GM21367 (cell line): ENCODE data around the gene NUDT16.
A peak's percentile ranks its signal among the peaks of the same experiment; 100 is the strongest.
"Not testable (repeated sequence)": the region's sequence is repeated elsewhere in the genome, so short reads cannot be mapped to it uniquely, and the experiment has no call there.

Experiments used
- ATAC-seq: cut with Tn5 transposase; IDR thresholded peaks from one replicate; pipeline ENCODE4 v1.9.1; 2021; ENCODE audit not compliant: unreplicated experiment

Gene NUDT16

DNA sequence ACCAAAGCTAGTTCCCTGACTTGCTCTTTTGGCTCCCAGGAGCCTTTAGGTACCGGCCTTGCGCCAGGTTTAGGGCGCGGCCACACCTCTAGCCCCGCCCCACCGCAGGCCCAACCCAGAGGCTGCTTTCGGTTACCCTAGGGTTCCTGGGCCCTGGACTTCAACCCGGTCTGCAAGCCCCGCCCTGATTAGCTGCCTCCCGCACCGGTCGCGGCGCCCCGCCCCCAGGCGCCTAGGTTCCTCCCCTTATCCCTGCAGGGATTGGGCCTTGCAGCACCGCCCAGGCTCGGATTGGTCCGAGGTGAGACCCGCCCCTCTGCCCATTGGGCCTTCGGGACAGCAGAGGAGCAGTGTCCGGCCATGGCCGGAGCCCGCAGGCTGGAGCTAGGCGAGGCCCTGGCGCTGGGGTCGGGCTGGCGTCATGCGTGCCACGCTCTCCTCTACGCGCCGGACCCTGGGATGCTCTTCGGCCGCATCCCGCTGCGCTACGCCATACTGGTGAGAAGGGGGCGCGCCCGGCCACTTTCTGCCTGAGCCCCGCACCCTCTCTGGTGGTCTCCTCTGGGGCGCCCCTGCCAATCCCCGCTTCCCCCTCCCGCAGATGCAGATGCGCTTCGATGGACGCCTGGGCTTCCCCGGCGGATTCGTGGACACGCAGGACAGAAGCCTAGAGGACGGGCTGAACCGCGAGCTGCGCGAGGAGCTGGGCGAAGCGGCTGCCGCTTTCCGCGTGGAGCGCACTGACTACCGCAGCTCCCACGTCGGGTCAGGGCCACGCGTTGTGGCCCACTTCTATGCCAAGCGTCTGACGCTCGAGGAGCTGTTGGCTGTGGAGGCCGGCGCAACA lies at the start of gene NUDT16:
TSS of gene NUDT16 (plus strand) at position 330 of the 847 bp plus-strand sequence. CDS start at position 361, 31 bp downstream.
- ATAC-seq = peak; percentile 99

DNA sequence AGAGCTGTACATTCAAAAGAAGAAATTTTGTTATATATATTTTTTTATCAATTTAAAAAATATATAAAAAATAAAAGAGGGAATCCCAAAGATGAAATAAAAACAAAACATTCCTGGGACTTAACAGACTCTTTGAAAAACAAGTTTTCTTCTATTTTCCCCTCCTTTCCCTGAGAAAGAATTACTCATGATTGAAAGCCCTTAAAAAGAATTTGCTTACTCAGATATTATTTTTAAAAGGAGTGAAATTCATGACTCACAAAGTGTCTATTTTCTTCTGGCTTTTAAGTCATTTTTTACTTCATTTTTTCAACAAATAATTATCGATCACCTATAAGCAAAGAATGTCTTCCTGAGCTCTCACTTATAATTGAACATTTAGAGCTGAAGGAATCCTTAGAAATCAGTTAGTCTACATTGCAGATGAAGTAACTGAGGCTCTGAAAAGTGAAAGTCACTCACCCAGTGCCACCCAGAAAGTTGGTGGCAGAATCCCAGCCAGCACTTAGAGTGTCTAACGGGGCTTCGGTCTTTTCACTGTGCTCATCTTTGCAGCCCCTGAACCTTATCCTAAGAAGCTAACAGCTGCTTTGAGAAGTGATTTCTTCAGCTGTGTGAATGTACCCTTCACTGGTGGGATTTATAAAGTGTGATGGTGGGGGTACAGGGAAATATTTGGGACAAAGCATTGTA lies 42.5 kb upstream of the NUDT16 start:
- no peak for ATAC-seq

DNA sequence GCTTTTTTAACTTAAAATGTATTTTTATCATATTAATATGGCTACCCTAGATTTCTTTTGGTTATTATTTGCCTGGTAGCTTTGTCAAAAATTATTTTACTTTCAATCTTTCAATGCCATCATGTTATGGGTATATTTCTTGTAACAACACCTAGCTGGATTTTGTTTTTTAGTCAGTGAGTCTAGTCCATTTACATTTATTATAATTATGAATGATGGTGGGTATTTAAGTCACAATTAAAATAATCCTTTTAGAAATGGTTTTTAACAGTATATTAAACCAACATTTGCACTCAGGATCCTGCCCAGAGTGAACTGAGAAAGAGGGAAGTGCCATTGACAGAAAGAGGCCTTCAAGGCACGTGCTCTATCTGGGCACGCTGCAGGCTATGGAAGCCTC lies 39.8 kb upstream of the NUDT16 start:
- ATAC-seq = no peak

DNA sequence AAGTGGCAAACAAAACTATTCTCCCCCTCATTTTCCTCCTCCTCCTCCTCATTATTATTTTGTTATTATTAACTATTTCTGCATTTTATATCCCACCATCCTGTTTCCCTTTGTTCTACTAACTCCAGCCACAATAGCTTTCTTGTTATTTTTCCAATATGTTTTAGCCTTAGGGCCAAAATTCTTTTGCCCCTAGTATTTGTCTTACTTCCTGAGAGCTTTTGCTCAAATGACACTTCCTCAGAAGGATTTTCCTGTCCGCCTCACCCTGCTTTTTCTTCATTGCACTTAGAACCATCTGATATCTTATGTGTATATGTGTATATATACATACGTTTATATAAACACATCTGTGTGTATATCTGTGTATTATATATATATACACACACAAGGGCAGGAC lies 32.7 kb upstream of the NUDT16 start:
- no peak for ATAC-seq

DNA sequence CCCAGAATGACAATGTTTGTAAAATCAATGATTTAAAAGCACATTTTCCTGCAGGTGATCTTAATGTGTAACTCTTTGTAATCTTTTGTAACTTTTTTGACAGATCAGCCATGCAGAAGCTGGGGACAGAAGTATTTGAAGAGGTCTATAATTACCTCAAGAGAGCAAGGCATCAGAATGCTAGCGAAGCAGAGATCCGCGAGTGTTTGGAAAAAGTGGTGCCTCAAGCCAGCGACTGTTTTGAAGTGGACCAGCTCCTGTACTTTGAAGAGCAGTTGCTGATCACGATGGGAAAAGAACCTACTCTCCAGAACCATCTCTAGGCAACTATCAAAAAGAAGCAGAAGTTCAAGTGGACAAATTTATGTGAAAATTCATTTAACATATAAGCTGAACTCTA lies 32.1 kb upstream of the NUDT16 start:
- ATAC-seq = no peak

DNA sequence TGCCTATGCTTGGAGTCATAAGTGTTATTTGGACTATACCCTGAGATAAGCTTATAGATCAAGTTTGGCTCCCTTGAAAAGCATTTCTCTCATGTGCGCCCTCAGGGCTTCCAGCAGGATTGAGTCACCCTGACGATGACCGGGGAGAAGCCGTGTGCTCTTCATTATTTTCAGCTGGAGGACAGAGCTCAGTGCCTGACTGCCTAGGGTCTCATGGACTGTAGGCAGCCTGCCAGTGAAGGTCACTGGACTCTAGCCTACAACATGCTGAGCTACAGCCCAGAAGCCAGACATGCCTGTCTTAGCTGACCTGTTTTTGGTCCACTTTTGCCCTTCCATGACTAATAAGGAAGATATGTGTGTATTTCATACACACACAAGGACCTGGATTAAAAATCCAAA lies 31.6 kb upstream of the NUDT16 start:
- ATAC-seq = no peak

DNA sequence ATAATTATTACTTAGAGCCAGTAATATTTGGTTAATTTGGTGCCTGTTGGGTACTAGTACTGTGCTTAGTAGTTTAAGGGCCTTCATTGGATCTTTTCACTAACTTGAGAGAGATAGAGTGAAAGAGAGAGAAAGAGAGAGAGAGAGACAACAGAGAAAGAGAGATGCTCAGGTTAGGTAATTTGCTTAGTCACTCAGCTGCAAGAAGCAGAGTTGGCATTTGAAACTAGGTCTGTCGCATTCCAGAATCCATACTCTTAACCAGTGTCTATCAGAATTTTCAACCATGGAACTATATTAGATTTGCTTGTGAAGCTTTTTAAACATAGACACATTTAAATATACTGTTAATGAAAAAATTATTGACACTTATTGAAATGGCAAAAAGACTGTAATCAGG lies 31.1 kb upstream of the NUDT16 start:
- ATAC-seq = no peak

DNA sequence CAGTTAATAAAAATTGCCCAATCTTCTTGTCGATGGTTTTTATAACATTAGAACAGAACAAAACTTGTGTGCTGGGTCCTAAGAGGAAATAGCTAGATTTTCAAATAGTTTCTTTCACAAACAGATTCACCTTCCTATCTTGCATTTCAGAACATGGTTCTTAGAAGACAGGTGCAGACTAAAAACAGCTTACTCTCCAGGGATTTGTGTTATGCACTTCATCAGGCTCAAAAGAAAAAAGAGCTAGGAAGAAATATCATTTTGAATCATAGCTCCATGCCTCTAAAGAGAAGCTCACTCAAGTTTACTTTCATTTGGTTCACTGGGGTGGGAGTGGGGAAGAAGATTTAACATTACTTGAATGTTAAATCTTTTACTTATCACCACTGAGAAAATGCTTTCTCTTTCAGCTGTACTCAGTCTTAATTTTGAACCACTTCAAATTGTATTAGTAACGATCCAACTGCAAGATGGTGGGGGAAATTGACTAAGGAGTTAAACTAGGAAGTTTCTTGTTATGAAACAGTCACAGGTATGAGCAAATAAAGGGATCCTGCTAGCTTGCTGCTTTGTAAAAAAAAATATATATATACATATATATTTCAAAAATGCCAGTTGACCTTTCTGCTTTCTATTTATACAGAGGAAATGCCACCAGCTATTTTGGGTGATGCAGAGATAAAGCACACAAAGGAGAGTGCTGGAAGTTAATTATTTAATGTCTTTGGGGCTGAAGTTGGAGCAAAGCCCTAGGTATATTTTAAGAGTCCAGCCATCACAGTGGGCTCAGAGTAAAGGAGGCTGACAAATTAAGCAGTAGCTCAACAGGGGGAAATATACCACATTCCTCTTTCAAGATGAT lies 28.3 kb upstream of the NUDT16 start:
- ATAC-seq = no peak

DNA sequence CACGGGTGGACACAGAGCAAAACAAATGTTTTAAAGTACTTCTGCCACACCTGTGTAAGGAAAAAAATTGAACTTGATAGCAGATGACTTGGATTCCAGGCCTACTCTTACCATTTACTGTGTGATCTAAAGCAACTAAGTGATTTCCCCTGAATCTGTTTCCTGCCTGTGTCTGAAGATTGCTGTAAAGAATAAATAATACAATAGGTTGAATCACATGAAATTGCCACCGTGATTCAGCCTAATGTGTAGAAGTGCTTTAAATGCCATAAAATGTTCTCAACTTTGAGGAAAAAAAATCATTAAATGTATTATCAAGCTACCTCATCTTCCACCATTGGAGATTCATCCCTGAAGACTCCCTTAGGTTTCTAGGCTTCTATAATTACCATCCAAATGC lies 27.6 kb upstream of the NUDT16 start:
- ATAC-seq = no peak

DNA sequence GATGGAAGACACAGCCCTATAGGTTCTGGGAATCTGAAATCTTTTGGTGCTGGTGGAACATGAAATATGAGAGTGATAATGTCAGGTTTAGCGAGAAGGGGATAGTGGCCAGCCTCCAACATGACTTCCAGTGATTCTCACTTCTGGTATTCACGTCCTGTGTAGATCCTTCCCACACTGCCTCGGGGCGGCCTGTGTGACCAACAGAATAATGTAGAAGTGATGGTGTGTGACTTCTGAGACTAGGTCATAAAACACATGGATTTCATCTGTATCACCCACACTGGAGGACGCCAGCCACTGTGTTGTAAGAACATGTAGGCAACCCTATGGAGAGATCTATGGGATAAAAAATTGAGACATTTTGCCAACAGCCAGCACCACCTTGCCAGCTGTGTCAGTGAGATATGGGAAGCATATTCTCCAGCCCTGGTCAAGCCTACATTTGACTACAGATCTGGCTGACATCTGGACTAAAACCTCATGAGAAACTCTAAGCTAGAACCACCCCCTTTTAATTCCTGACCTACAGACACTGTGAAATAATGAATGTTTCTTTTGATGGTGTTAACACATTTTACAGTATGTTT lies 25.5 kb upstream of the NUDT16 start:
- ATAC-seq = no peak

DNA sequence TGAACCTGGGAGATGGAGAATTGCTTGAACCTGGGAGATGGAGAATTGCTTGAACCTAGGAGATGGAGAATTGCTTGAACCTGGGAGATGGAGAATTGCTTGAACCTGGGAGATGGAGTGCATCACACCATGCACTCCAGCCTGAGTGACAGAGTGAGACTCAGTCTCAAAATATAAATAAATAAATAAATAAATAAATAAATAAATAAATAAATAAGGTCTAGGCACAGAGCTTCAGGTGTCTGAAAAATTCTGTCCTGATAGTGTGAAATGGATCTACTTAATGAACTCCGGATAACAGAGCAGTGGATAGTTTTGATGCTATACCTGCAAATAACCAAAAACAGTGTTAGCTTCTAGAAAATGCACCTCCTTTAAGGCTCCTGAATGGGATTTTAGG lies 24.3 kb upstream of the NUDT16 start:
- no peak for ATAC-seq

DNA sequence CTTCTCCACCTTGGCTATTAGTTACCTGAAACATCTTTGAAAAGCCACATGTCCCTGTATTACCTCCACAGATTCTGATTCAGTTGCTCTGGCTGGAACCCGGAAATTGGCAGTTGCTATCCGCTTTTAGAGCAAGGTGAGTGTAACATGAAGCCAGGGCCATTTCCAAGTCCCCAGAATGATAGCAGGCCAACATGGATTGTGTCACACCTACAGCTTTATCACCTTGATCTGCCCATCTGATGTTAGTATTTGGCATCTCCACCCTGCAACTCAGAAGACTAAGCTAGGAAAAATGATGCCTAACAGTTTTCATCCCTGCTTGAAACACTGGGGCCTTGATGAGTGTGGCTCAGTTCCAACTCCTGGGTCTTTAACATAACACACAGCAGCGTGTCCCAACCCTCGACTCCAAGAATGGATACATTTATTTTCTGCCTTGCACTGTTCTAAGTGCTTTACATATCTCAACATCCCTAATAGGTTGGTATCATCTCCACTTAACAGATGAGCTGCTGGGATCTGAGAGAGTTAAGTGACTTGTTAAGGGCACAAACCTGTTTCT lies 21.3 kb upstream of the NUDT16 start:
- no peak for ATAC-seq

DNA sequence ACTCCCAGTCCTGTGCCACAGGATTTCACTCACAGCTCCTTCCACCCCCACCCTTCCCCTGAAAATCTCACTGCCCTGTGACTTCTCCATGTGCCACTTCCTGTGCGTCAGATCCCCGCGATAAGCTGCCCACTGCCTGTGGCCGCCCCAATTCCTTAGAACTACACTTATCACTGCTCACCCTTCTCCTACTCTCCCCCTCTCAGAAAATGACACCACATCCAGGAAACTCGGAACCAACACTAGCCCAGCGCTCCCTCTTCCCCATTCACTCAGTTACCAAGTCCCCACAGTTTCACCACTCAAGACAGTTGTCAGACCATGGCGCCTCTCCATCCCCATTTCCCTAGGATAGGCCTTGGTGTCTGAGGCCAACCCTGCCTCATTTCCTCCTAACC lies 20.5 kb upstream of the NUDT16 start:
- not testable (repeated sequence) for ATAC-seq

DNA sequence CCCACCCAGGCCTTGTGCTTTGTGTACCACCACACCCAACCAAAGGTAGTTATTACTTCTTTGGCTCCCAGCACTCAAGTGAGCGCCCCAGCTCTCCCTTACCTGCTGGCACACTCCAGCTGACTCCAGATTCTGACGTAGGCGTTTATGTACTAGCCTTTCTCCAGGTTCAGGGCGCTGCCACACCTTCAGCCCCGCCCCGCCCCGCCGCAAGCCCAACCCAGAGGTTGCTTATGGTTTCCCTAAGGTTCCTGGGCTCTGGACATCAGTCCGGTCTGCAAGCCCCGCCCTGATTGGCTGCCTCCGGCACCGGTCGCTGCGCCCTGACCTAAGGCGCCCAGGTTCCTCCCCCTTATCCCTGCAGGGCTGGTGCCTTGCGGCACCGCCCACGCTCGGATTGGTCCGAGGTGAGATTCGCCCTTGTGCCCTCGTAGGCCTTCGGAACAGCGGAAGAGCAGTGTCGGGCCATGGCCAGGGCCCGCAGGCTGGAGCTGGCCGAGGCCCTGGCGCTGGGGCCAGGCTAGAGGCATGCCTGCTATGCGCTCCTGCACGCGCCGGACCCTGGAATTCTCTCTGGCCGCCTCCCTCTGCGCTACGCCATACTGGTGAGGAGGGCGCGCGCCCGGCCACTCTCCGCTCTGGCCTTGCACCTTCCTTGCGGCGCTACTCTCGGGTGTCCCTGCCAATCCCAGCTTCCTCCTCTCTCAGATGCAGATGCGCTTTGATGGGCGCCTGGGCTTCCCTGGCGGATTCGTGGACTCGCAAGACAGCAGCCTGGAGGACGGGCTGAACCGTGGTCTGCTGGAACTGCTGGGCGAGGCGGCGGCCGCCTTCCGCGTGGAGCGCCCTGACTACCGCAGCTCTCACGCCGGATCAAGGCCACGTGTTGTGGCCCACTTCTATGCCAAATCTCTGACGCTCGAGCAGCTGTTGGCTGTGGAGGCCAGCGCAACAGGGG lies 19.8 kb upstream of the NUDT16 start:
- ATAC-seq = peak; percentile 91

DNA sequence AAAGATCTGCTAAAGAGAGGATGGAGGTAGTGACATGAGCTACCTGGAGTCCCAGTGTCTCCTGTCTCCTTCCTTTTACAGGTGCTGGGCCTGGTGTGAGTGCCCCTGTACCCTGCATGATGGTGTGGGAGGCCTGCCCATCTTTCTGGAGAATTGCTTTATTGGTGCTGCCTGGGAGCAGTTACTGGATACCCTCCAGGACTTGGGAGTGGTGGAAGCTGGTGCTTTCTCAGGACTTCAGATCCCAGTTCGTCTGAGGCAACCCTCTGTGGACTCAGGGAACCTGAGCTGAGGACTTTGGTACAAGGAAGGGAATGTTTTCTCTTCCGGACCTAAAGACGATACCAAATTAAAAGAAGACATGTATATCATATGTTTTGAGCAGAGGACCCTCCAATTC lies 18.3 kb upstream of the NUDT16 start:
- no peak for ATAC-seq

DNA sequence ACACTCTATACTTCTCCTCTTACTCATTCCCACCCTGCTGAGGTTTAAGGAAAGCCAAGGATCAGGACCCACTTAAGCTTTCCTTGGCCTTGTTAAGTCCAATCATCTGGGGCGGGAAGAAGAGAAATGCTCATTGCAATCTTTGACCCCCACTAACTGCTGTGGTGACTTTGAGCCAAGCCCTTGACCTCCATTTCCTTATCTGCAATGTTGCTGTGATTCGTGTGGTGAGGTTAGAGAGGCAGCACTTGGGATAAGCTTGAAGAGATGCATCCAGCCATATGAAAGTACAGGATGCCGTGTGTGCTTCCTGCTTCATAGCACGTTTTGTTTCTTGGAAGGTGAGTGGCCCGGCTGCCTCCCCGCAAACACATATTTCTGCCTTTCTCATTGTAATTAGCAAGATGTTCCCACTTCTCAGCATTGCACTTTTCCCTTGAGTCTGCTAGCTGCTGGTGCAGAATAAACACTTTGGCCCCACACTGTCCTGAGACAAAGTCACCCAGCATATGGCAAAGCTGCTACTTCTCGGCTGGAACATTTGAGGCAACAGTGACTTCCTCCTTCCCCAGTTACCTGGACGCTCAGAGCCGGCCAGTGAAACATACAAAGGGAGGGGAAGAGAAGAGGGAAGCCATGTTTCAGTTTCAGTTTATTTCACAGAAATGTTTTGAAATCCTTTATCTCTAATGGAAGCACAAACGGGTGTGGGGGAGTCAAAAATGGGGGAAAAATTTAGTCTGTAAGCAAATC lies 10.5 kb upstream of the NUDT16 start:
- no peak for ATAC-seq

DNA sequence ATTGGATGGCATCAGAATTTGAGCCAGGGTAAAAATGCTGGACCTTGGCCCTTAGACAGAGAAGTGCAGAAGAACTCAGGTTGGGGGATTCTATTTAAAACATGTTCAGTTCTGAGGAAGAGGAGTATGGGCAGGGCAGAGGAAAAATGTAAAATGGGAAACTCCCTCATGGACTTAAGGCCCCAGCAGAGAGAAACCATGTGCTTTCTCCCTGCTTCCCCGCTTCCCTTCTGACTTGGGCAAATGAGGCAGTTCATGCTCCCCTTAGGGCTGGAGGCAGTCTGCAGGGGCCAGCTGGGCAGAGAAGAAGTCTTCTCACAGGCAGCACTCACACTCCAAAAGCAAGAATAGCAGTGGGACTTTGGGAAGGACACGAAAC lies 9.9 kb upstream of the NUDT16 start:
- no peak for ATAC-seq

DNA sequence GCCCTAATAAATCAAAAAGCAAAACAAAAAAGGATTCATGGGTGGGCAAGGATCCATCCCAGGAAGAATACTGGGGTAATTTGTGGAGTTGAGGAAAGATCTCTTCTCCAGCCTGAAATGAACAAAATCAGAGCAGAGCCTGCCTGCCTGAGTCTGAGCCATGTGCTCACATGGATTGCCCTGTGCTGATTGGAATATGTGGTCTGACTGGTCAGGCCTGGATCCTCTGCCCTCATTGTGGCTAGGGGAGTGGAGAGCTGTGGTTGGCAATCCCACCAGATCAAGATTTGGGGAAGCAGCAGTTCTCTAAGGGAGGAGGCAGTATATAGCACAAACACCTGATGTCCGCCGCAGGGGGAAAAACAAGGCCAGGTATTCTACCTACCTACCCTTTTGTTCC lies 6.8 kb upstream of the NUDT16 start:
- no peak for ATAC-seq

DNA sequence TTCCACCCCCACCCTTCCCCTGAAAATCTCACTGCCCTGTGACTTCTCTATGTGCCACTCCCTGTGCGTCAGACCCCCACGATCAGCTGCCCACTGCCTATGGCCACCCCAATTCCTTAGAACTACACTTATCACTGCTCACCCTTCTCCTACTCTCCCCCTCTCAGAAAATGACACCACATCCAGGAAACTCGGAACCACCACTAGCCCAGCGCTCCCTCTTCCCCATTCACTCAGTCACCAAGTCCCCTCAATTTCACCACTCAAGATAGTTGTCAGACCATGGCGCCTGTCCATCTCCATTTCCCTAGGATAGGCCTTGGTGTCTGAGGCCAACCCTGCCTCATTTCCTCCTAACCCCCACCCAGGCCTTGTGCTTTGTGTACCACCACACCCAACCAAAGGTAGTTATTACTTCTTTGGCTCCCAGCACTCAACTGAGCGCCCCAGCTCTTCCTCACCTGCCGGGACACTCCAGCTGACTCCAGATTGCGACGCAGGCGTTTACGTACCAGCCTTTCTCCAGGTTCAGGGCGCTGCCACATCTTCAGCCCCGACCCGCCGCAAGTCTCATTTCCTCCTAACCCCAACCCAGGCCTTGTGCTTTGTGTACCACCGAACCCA lies 641 bp upstream of the NUDT16 start:
- not testable (repeated sequence) for ATAC-seq
